WTC11 (cell line): ENCODE results near the gene GPR68.

Source experiments
- ATF1 ChIP-seq: sonication (generic); formaldehyde crosslinking; IDR thresholded peaks from 2 replicates; pipeline ENCODE4 v1.8.1; 2023; ENCODE audit warnings: mild to moderate bottlenecking, moderate library complexity, missing genetic modification reagents
- CBFB ChIP-seq: sonication (generic); formaldehyde crosslinking; IDR thresholded peaks from 2 replicates; pipeline ENCODE4 v1.8.1; 2022; ENCODE audit warnings: mild to moderate bottlenecking, low read depth, missing genetic modification reagents
- MYBL2 ChIP-seq: sonication (generic); formaldehyde crosslinking; IDR thresholded peaks from 2 replicates; pipeline ENCODE4 v1.8.1; 2023; ENCODE audit warnings: mild to moderate bottlenecking, moderate library complexity, missing genetic modification reagents
- RELA ChIP-seq: sonication (generic); formaldehyde crosslinking; IDR thresholded peaks from 2 replicates; pipeline ENCODE4 v1.8.1; 2022; ENCODE audit warnings: missing genetic modification reagents, mild to moderate bottlenecking, borderline replicate concordance
- SP1 ChIP-seq: sonication (generic); formaldehyde crosslinking; conservative IDR thresholded peaks from 2 replicates; pipeline ENCODE4 v1.8.1; 2022; ENCODE audit warnings: missing genetic modification reagents
- TF ChIP-seq, protein P1 (sequence below): fragments of 200-600 bp; IDR thresholded peaks from 2 replicates; pipeline ENCODE4 v1.8.0; 2022; ENCODE audit warnings: antibody characterized with exemption
- TF ChIP-seq, protein P2 (sequence below): sonication (generic); formaldehyde crosslinking; IDR thresholded peaks from 2 replicates; pipeline ENCODE4 v1.8.0; 2022; ENCODE audit warnings: missing genetic modification reagents
- TF ChIP-seq, protein P3 (sequence below): fragments of 250-450 bp; sonication (Bioruptor Pico); IDR thresholded peaks from 2 replicates; pipeline ENCODE4 v1.8.0; 2021; ENCODE audit warnings: mild to moderate bottlenecking
- TF ChIP-seq, protein P4 (sequence below): sonication (generic); formaldehyde crosslinking; IDR thresholded peaks from 2 replicates; pipeline ENCODE4 v1.8.0; 2022; ENCODE audit warnings: mild to moderate bottlenecking, missing genetic modification reagents

DNA sequence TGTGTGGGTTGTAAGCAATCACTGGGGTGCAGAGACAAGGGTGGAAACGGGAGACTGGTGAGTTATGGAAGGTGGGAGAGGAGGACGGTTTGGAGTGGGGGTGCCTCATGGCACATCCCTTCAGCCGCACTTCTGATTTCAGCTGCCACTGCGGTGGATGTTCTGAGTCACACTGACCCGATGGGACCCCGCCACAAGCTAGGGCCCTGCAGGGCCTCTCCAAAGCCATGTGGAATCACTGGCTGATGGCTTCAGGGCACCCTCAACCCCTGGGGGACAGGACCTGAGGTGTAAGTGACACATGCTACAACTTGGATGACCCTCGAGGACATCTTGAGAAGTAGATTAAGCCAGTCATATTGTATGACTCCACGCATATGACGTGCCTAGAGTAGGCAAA, 53.7 kb downstream of the GPR68 start:
- TF ChIP-seq, protein P1, sequence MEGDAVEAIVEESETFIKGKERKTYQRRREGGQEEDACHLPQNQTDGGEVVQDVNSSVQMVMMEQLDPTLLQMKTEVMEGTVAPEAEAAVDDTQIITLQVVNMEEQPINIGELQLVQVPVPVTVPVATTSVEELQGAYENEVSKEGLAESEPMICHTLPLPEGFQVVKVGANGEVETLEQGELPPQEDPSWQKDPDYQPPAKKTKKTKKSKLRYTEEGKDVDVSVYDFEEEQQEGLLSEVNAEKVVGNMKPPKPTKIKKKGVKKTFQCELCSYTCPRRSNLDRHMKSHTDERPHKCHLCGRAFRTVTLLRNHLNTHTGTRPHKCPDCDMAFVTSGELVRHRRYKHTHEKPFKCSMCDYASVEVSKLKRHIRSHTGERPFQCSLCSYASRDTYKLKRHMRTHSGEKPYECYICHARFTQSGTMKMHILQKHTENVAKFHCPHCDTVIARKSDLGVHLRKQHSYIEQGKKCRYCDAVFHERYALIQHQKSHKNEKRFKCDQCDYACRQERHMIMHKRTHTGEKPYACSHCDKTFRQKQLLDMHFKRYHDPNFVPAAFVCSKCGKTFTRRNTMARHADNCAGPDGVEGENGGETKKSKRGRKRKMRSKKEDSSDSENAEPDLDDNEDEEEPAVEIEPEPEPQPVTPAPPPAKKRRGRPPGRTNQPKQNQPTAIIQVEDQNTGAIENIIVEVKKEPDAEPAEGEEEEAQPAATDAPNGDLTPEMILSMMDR = no peak
- TF ChIP-seq SP1 (CRISPR knock-in tag) (no peak), RELA (CRISPR knock-in tag) (no peak), CBFB (CRISPR knock-in tag) (no peak), MYBL2 (CRISPR knock-in tag) (no peak), ATF1 (CRISPR knock-in tag) (no peak)
- TF ChIP-seq, protein P2, sequence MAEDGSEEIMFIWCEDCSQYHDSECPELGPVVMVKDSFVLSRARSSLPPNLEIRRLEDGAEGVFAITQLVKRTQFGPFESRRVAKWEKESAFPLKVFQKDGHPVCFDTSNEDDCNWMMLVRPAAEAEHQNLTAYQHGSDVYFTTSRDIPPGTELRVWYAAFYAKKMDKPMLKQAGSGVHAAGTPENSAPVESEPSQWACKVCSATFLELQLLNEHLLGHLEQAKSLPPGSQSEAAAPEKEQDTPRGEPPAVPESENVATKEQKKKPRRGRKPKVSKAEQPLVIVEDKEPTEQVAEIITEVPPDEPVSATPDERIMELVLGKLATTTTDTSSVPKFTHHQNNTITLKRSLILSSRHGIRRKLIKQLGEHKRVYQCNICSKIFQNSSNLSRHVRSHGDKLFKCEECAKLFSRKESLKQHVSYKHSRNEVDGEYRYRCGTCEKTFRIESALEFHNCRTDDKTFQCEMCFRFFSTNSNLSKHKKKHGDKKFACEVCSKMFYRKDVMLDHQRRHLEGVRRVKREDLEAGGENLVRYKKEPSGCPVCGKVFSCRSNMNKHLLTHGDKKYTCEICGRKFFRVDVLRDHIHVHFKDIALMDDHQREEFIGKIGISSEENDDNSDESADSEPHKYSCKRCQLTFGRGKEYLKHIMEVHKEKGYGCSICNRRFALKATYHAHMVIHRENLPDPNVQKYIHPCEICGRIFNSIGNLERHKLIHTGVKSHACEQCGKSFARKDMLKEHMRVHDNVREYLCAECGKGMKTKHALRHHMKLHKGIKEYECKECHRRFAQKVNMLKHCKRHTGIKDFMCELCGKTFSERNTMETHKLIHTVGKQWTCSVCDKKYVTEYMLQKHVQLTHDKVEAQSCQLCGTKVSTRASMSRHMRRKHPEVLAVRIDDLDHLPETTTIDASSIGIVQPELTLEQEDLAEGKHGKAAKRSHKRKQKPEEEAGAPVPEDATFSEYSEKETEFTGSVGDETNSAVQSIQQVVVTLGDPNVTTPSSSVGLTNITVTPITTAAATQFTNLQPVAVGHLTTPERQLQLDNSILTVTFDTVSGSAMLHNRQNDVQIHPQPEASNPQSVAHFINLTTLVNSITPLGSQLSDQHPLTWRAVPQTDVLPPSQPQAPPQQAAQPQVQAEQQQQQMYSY (CRISPR knock-in tag) = no peak
- TF ChIP-seq, protein P3, sequence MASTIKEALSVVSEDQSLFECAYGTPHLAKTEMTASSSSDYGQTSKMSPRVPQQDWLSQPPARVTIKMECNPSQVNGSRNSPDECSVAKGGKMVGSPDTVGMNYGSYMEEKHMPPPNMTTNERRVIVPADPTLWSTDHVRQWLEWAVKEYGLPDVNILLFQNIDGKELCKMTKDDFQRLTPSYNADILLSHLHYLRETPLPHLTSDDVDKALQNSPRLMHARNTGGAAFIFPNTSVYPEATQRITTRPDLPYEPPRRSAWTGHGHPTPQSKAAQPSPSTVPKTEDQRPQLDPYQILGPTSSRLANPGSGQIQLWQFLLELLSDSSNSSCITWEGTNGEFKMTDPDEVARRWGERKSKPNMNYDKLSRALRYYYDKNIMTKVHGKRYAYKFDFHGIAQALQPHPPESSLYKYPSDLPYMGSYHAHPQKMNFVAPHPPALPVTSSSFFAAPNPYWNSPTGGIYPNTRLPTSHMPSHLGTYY (CRISPR knock-in tag) = no peak
- TF ChIP-seq, protein P4, sequence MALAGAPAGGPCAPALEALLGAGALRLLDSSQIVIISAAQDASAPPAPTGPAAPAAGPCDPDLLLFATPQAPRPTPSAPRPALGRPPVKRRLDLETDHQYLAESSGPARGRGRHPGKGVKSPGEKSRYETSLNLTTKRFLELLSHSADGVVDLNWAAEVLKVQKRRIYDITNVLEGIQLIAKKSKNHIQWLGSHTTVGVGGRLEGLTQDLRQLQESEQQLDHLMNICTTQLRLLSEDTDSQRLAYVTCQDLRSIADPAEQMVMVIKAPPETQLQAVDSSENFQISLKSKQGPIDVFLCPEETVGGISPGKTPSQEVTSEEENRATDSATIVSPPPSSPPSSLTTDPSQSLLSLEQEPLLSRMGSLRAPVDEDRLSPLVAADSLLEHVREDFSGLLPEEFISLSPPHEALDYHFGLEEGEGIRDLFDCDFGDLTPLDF (CRISPR knock-in tag) = no peak
